MM.1S (cell line): ENCODE data around the gene PCBP2.
A peak's percentile ranks its signal among the peaks of the same experiment; 100 is the strongest.

Experiments used
- DNase-seq: peaks from one replicate; pipeline ENCODE4 v3.0.0-alpha.2; 2015
- H2AFZ ChIP-seq: fragments of 300-600 bp; sonication (generic); 2 replicates; pipeline ENCODE4 v1.6.0; 2016; ENCODE audit warnings: antibody characterized with exemption, low read length
- H3F3A ChIP-seq: fragments of 300-600 bp; sonication (generic); 2 replicates; pipeline ENCODE4 v1.6.1; 2016; ENCODE audit warnings: mild to moderate bottlenecking, antibody characterized with exemption, low read length, moderate library complexity, mixed read lengths; ENCODE audit not compliant: insufficient read depth
- H3K27ac ChIP-seq: fragments of 300-600 bp; sonication (generic); 2 replicates; pipeline ENCODE4 v1.5.1; 2016; ENCODE audit warnings: mild to moderate bottlenecking, low read length
- H3K27me3 ChIP-seq: fragments of 300-600 bp; sonication (generic); replicated peaks from 2 replicates; pipeline ENCODE4 v1.6.0; 2016; ENCODE audit warnings: low read length; ENCODE audit not compliant: insufficient read depth
- H3K36me3 ChIP-seq: fragments of 300-600 bp; sonication (generic); replicated peaks from 2 replicates; pipeline ENCODE4 v1.6.1; 2016; ENCODE audit warnings: mild to moderate bottlenecking, low read length, mixed read lengths; ENCODE audit not compliant: insufficient read depth
- H3K4me1 ChIP-seq: fragments of 300-600 bp; sonication (generic); 2 replicates; pipeline ENCODE4 v1.6.1; 2016; ENCODE audit warnings: low read length, mixed read lengths
- H3K4me2 ChIP-seq: fragments of 300-600 bp; sonication (generic); 2 replicates; pipeline ENCODE4 v1.6.0; 2016; ENCODE audit warnings: low read depth, low read length
- H3K4me3 ChIP-seq: fragments of 300-600 bp; sonication (generic); 2 replicates; pipeline ENCODE4 v1.5.1; 2016; ENCODE audit warnings: low read length, mixed read lengths
- H3K79me2 ChIP-seq: fragments of 300-600 bp; sonication (generic); 2 replicates; pipeline ENCODE4 v1.6.1; 2016; ENCODE audit warnings: mixed run types, low read length, mixed read lengths
- H3K9ac ChIP-seq: fragments of 300-600 bp; sonication (generic); 2 replicates; pipeline ENCODE4 v1.6.1; 2016; ENCODE audit warnings: low read length, mixed read lengths
- H3K9me2 ChIP-seq: fragments of 300-600 bp; sonication (generic); replicated peaks from 2 replicates; pipeline ENCODE4 v1.6.1; 2016; ENCODE audit warnings: mild to moderate bottlenecking, low read length, mixed read lengths; ENCODE audit not compliant: insufficient read depth
- H3K9me3 ChIP-seq: fragments of 300-600 bp; sonication (generic); replicated peaks from 2 replicates; pipeline ENCODE4 v1.6.1; 2016; ENCODE audit warnings: mild to moderate bottlenecking, low read length, mixed read lengths; ENCODE audit not compliant: insufficient read depth
- H4K20me1 ChIP-seq: fragments of 300-600 bp; sonication (generic); 2 replicates; pipeline ENCODE4 v1.6.1; 2016; ENCODE audit warnings: mild to moderate bottlenecking, low read length, moderate library complexity, mixed read lengths; ENCODE audit not compliant: insufficient read depth
- CTCF ChIP-seq: fragments of 300-600 bp; sonication (generic); IDR thresholded peaks from 2 replicates; pipeline ENCODE4 v1.5.1; 2016; ENCODE audit warnings: antibody characterized with exemption, low read length, mixed read lengths
- EZH2 ChIP-seq: fragments of 300-600 bp; sonication (generic); optimal IDR thresholded peaks from 2 replicates; pipeline ENCODE3; 2017; ENCODE audit warnings: low read depth, mild to moderate bottlenecking, antibody characterized with exemption, low read length, mixed read lengths
- EZH2phosphoT487 ChIP-seq: fragments of 300-600 bp; sonication (generic); IDR thresholded peaks from 2 replicates; pipeline ENCODE4 v1.6.1; 2018; ENCODE audit warnings: antibody characterized with exemption, low read length

Gene PCBP2

GRCh38 chr12:53486736-53487487 is 35.0 kb downstream of the PCBP2 start:
- H3K9me2 ChIP-seq = no peaks in the 10 kb centered on the region
- TF ChIP-seq CTCF (no peak), EZH2 (no peak), EZH2phosphoT487 (no peak)
- H2AFZ ChIP-seq = no peak overlapping the region
- peak; percentile 2 for DNase-seq
- H3K4me2 ChIP-seq = no peak overlapping the region
- H3K36me3 ChIP-seq = 0 out of 2 replicates have a peak, but pooled peaks cover 6% of the 10 kb centered on the region
- H3K9me3 ChIP-seq = no peaks in the 10 kb centered on the region
- peaks cover 3% of the 10 kb centered on the region; the same call in 1 of the 2 replicates for H3K79me2 ChIP-seq
- no peaks in the 10 kb centered on the region for H3K27me3 ChIP-seq
- H3K4me3 ChIP-seq = no peak overlapping the region
- H3K4me1 ChIP-seq = no peaks in the 10 kb centered on the region
- no peak overlapping the region for H3K27ac ChIP-seq
- no peak overlapping the region for H3K9ac ChIP-seq
- peaks cover 49% of the 10 kb centered on the region for H3F3A ChIP-seq
- H4K20me1 ChIP-seq = 0 out of 2 replicates have a peak, but pooled peaks cover 4% of the 10 kb centered on the region

GRCh38 chr12:53489242-53489864 is 37.5 kb downstream of the PCBP2 start:
- Histone ChIP-seq H3K4me3 (no peak overlapping the region), H3K9me2 (no peaks in the 10 kb centered on the region), H4K20me1 (no peaks in the 10 kb centered on the region), H3K79me2 (no peaks in the 10 kb centered on the region; the same call in 1 of the 2 replicates), H3K9ac (no peak overlapping the region), H3K36me3 (no peaks in the 10 kb centered on the region), H3K4me1 (peaks cover 11% of the 10 kb centered on the region), H2AFZ (no peak overlapping the region), H3K27ac (no peak overlapping the region), H3K9me3 (no peaks in the 10 kb centered on the region), H3K27me3 (no peaks in the 10 kb centered on the region), H3K4me2 (no peak overlapping the region), H3F3A (peaks cover 38% of the 10 kb centered on the region)
- TF ChIP-seq EZH2 (no peak), EZH2phosphoT487 (no peak), CTCF (no peak)
- no peak for DNase-seq

- H3K27me3 ChIP-seq = no peaks in the 10 kb centered on the region
- peaks cover 11% of the 10 kb centered on the region for H3K4me1 ChIP-seq
- H3K27ac ChIP-seq = no peak overlapping the region
- no peak overlapping the region for H3K9ac ChIP-seq
- no peaks in the 10 kb centered on the region for H4K20me1 ChIP-seq
- no peak overlapping the region for H2AFZ ChIP-seq
- peaks cover 21% of the 10 kb centered on the region for H3F3A ChIP-seq
- no peaks in the 10 kb centered on the region for H3K9me3 ChIP-seq
- H3K36me3 ChIP-seq = no peaks in the 10 kb centered on the region
- H3K4me2 ChIP-seq = peak overlapping the region; percentile 99; the same call in 1 of the 2 replicates
- no peaks in the 10 kb centered on the region for H3K9me2 ChIP-seq
- TF ChIP-seq CTCF (no peak), EZH2 (no peak), EZH2phosphoT487 (no peak)
- peaks cover 11% of the 10 kb centered on the region; the same call in 1 of the 2 replicates for H3K79me2 ChIP-seq
- no peak for DNase-seq
- H3K4me3 ChIP-seq = no peak overlapping the region
These were observed 40.3 kb downstream of the PCBP2 start for GRCh38 chr12:53492188-53492587.
